B cell (primary cell): ENCODE data around the gene WDR90. TPM values are rescaled to one million over a fixed set of nuclear protein-coding genes. Genes with fewer than 3 reads are reported as not detected.

Experiments used
- ATAC-seq: fragments of 200-7000 bp; cut with Tn5 transposase; one replicate; pipeline ENCODE4 v1.10.0; 2021; ENCODE audit warnings: low read depth, mild to moderate bottlenecking, moderate number of reproducible peaks, moderate library complexity
- CTCF ChIA-PET: fragments of 350-600 bp; sonication (Branson Sonifier 250); formaldehyde crosslinking; loops from one replicate; lab custom pipeline; 2021; ENCODE audit warnings: antibody characterized with exemption, inconsistent platforms; lab: Charles Lee
- POLR2A ChIA-PET: fragments of 350-600 bp; sonication (Branson Sonifier 250); formaldehyde crosslinking; loops from one replicate; lab custom pipeline; 2021; ENCODE audit warnings: antibody characterized with exemption; lab: Charles Lee
- DNase-seq: peaks from one replicate; pipeline ENCODE4 v3.0.0; 2013
- H2AFZ ChIP-seq: 2 replicates; pipeline ENCODE4 v1.6.1; 2012; ENCODE audit warnings: mild to moderate bottlenecking, low read depth, low read length; ENCODE audit not compliant: insufficient read depth, poor library complexity, severe bottlenecking
- H3K27ac ChIP-seq, 2 donors: 1 replicate in 1 of 2; 2 replicates in 1 of 2; pipeline ENCODE4 v1.5.1; 2012 to 2013; ENCODE audit warnings: low read length in 2 of 2, mild to moderate bottlenecking in 2 of 2, moderate library complexity in 1 of 2
- H3K27me3 ChIP-seq, 4 experiments: fragments of 200-600 bp in 1 of 4; sonication (generic) in 1 of 4; replicated peaks in 1 of 4; 1 replicate in 2 of 4; 2 replicates in 2 of 4; pipeline versions ENCODE4 v1.6.1 to v1.7.0; 2013 to 2016; ENCODE audit warnings: low read length in 3 of 4, mild to moderate bottlenecking in 2 of 4, mixed read lengths in 1 of 4, moderate library complexity in 1 of 4; ENCODE audit not compliant: insufficient read depth in 4 of 4, control insufficient read depth in 3 of 4; ENCODE audit errors: control extremely low read depth in 1 of 4
- H3K36me3 ChIP-seq, 2 experiments: replicated peaks in 1 of 2; 1 replicate in 1 of 2; 2 replicates in 1 of 2; pipeline versions ENCODE4 v1.6.1 to v1.7.1; 2013; ENCODE audit warnings: low read length in 1 of 2; ENCODE audit not compliant: insufficient read depth in 2 of 2, control insufficient read depth in 1 of 2; ENCODE audit errors: control extremely low read depth in 1 of 2, extremely low read depth in 1 of 2
- H3K4me1 ChIP-seq, 2 donors: fragments of 200-600 bp in 1 of 2; sonication (generic) in 1 of 2; 1 replicate in 1 of 2; 2 replicates in 1 of 2; pipeline versions ENCODE4 v1.5.1 to v1.6.1; 2013 to 2017; ENCODE audit warnings: low read length in 2 of 2; ENCODE audit not compliant: control insufficient read depth in 2 of 2, insufficient read depth in 2 of 2
- H3K4me2 ChIP-seq: replicated peaks from 2 replicates; pipeline ENCODE3; 2012; ENCODE audit warnings: mild to moderate bottlenecking, low read depth, low read length; ENCODE audit not compliant: poor library complexity, severe bottlenecking
- H3K4me3 ChIP-seq, 5 experiments: fragments of 200-600 bp in 1 of 5; sonication (generic) in 1 of 5; 1 replicate in 3 of 5; 2 replicates in 2 of 5; pipeline versions ENCODE4 v1.5.1 to v1.7.0; 2011 to 2016; ENCODE audit warnings: low read length in 4 of 5, mild to moderate bottlenecking in 4 of 5, low read depth in 2 of 5, control low read depth in 1 of 5, moderate library complexity in 1 of 5; ENCODE audit not compliant: insufficient read depth in 1 of 5; ENCODE audit errors: control extremely low read depth in 1 of 5, extremely low read depth in 1 of 5
- H3K79me2 ChIP-seq: fragments of 200-600 bp; sonication (generic); one replicate; pipeline ENCODE4 v1.6.0; 2016; ENCODE audit warnings: low read length; ENCODE audit not compliant: control insufficient read depth, insufficient read depth
- H3K9ac ChIP-seq: fragments of 200-600 bp; sonication (generic); 2 replicates; pipeline ENCODE4 v1.6.1; 2017; ENCODE audit warnings: mild to moderate bottlenecking, low read length, moderate library complexity
- H3K9me3 ChIP-seq, 3 donors: one replicate each; pipeline versions ENCODE4 v1.6.1 to v1.7.1; 2013; ENCODE audit warnings: low read length in 2 of 3; ENCODE audit not compliant: control insufficient read depth in 2 of 3, insufficient read depth in 1 of 3; ENCODE audit errors: control extremely low read depth in 1 of 3
- H4K20me1 ChIP-seq: 2 replicates; pipeline ENCODE4 v1.6.0; 2012; ENCODE audit warnings: mild to moderate bottlenecking, low read length; ENCODE audit not compliant: insufficient read depth, control insufficient read depth, poor library complexity, severe bottlenecking
- H3K27ac Mint-ChIP-seq: one replicate; pipeline ENCODE4 v1.8.0; 2021; ENCODE audit warnings: mixed read lengths
- H3K27me3 Mint-ChIP-seq: one replicate; pipeline ENCODE4 v1.8.0; 2021; ENCODE audit warnings: mixed read lengths
- H3K4me1 Mint-ChIP-seq: one replicate; pipeline ENCODE4 v1.8.0; 2021; ENCODE audit warnings: mixed read lengths
- H3K4me3 Mint-ChIP-seq: one replicate; pipeline ENCODE4 v1.8.0; 2021; ENCODE audit warnings: mixed read lengths
- H3K9me3 Mint-ChIP-seq: one replicate; pipeline ENCODE4 v1.8.0; 2022; ENCODE audit warnings: mixed read lengths; ENCODE audit not compliant: insufficient read depth
- EZH2 ChIP-seq: IDR thresholded peaks from 2 replicates; pipeline ENCODE4 v1.6.1; 2012; ENCODE audit warnings: borderline replicate concordance, low read depth, mild to moderate bottlenecking, moderate library complexity, low read length; ENCODE audit not compliant: insufficient read depth, poor library complexity, severe bottlenecking
- WGBS: methylation state at CpG from one replicate; pipeline ENCODE4 v1.1.5; 2013; ENCODE audit warnings: missing lambda C conversion rate; ENCODE audit not compliant: insufficient coverage; 5-methylcytosine and 5-hydroxymethylcytosine counted together
- intact Hi-C: fragments of 100-400 bp; cut with micrococcal nuclease; formaldehyde crosslinking; loops from one replicate; pipeline ENCODE4 v1.10.0; 2022
- polyA plus RNA-seq: library from polyadenylated mRNA; depleted of rRNA; stranded (reverse); fragments of >200 nt; gene quantifications from 2 replicates; pipeline ENCODE4 v1.2.3, GENCODE V29; 2012
- total RNA-seq, 2 donors: library from RNA; stranded (reverse); fragments of 120-200 nt in 1 of 2; gene quantifications; 1 replicate in 1 of 2; 2 replicates in 1 of 2; pipeline versions ENCODE4 v1.2.3 to v1.2.4, GENCODE V29; 2013 to 2022
- TF ChIP-seq, protein P1 (sequence below): fragments of 200-600 bp; IDR thresholded peaks from one replicate; pipeline ENCODE4 v1.8.0; 2022; ENCODE audit warnings: antibody characterized with exemption, mild to moderate bottlenecking

The WDR90 gene
- total and polyA plus RNA-seq, 2 donors (not counting 1 experiment from before 2014, with no cell fraction given), result 23.1 to 34.7 TPM

DNA sequence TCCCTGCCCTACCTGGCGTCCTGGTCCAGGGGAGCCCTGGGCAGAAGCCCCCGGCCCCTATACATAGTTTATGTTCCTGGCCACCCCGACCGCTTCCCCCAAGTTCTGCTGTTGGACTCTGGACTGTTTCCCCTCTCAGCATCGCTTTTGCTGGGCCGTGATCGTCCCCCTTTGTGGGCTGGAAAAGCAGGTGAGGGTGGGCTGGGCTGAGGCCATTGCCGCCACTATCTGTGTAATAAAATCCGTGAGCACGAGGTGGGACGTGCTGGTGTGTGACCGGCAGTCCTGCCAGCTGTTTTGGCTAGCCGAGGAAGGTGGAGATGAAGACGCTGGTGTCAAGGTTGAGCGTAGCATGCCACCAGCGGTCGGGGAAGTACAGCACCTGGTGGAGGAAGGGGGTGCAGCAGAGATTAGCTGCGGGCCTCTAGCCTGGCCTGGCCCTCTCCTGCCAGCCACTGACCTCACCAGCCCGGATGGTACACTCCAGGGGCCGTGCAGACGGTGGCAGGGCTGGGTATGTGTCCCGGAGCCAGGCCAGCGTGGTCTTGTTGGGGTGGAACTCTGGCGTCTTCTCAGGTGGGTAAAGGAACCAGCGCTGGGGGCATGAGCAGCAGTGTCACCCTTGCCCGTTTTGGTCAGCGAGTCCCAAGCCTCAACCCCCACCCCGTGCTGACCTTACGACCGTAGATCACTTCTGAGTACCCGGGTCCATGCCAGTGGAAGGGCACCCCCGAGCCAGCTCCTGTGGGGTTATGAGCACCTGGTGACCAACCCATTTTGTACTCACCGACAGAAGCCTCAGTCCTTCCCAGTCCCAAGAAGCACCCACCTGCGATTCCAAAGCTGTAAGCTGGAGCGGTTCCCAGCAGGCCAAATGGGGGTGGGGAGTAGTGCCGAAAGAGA lies 33.6 kb downstream of the WDR90 start:
- H3K27ac Mint-ChIP-seq, result peak overlapping the region; percentile 86
- intact Hi-C loops, result loop anchor here (5.0 kb wide), 1 partner anchor 40 kb away; the partner anchor contains the start of gene ANTKMT
- ATAC-seq (no peak), DNase-seq (no peak)
- Histone ChIP-seq H3K79me2 (peaks cover 37% of the 10 kb centered on the region), H3K4me1 (peaks cover 28 to 56% of the 10 kb centered on the region in 2 donors), H3K27me3 (no peaks in the 10 kb centered on the region), H3K9ac (no peak overlapping the region), H3K36me3 (peaks cover 0 to 27% of the 10 kb centered on the region in 2 experiments), H3K27ac (no peak overlapping the region), H4K20me1 (peaks cover 31% of the 10 kb centered on the region), H3K9me3 (no peaks in the 10 kb centered on the region), H2AFZ (no peak overlapping the region), H3K4me3 (no peak overlapping the region), H3K4me2 (peak overlapping the region; percentile 97)
- TF ChIP-seq EZH2, result no peak
- TF ChIP-seq, protein P1, sequence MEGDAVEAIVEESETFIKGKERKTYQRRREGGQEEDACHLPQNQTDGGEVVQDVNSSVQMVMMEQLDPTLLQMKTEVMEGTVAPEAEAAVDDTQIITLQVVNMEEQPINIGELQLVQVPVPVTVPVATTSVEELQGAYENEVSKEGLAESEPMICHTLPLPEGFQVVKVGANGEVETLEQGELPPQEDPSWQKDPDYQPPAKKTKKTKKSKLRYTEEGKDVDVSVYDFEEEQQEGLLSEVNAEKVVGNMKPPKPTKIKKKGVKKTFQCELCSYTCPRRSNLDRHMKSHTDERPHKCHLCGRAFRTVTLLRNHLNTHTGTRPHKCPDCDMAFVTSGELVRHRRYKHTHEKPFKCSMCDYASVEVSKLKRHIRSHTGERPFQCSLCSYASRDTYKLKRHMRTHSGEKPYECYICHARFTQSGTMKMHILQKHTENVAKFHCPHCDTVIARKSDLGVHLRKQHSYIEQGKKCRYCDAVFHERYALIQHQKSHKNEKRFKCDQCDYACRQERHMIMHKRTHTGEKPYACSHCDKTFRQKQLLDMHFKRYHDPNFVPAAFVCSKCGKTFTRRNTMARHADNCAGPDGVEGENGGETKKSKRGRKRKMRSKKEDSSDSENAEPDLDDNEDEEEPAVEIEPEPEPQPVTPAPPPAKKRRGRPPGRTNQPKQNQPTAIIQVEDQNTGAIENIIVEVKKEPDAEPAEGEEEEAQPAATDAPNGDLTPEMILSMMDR, result no peak
- no peaks in the 10 kb centered on the region for H3K9me3 Mint-ChIP-seq
- peak overlapping the region; percentile 80 for H3K4me3 Mint-ChIP-seq
- CTCF ChIA-PET, result no interaction called here
- no peaks in the 10 kb centered on the region for H3K27me3 Mint-ChIP-seq
- POLR2A ChIA-PET, result no interaction called here
- H3K4me1 Mint-ChIP-seq, result peaks cover 34% of the 10 kb centered on the region
- 92% methylated on average over 34 of the region's 36 CpGs for WGBS
